Measurements from ENCODE around the gene ZNRF1. TPM values are rescaled to one million over a fixed set of nuclear protein-coding genes. Genes with fewer than 3 reads are reported as not detected.

Gene ZNRF1
- total and polyA plus RNA-seq, 2 donors (not counting 1 experiment from before 2014, with no cell fraction given), result 0.27 to 0.76 TPM

- intact Hi-C loops (cut with micrococcal nuclease), result no loop called here
- 90% methylated on average over 1 of the region's 3 CpGs for WGBS (ENCODE audit: insufficient coverage)
- peaks cover 1% of the 10 kb centered on the region for H3K27me3 Mint-ChIP-seq
- TF ChIP-seq CTCF (IDR thresholded peaks at IDR 0.05) (no peak), EZH2 (IDR thresholded peaks at IDR 0.05; ENCODE audit: borderline replicate concordance, insufficient read depth, low read depth, low read length, poor library complexity, severe bottlenecking) (no peak)
- H4K20me1 ChIP-seq (ENCODE audit: control insufficient read depth, insufficient read depth, low read length, poor library complexity, severe bottlenecking), result no peaks in the 10 kb centered on the region
- DNase-seq (no peak), ATAC-seq (ENCODE audit: low read depth) (no peak)
- no peaks in the 10 kb centered on the region for H3K9me3 Mint-ChIP-seq (ENCODE audit: insufficient read depth)
- H3K27ac ChIP-seq (ENCODE audit: low read length in 2 of 2), result no peak overlapping the region
- no peaks in the 10 kb centered on the region for H3K4me1 ChIP-seq (ENCODE audit: control insufficient read depth in 2 of 2, insufficient read depth in 2 of 2, low read length in 2 of 2)
- H2AFZ ChIP-seq (ENCODE audit: insufficient read depth, low read depth, low read length, poor library complexity, severe bottlenecking), result no peak overlapping the region
- peaks cover 0 to 14% (median 2%) of the 10 kb centered on the region in 4 experiments for H3K27me3 ChIP-seq (replicated peaks in 1 of 4; ENCODE audit: control extremely low read depth in 1 of 4, control insufficient read depth in 3 of 4, insufficient read depth in 4 of 4, low read length in 3 of 4)
- no peak overlapping the region for H3K27ac Mint-ChIP-seq
- ChIA-PET CTCF (interaction anchor here (1.2 kb wide), 2 partner anchors 11 to 90 kb away, joined by 3 to 4 read pairs; no protein-coding TSS in a partner anchor), POLR2A (interaction anchor here (0.6 kb wide), 1 partner anchor 65 kb away, joined by 4 read pairs; no protein-coding TSS in a partner anchor)
- H3K9ac ChIP-seq (ENCODE audit: low read length), result no peak overlapping the region
- no peak overlapping the region for H3K4me3 ChIP-seq (ENCODE audit: control extremely low read depth in 1 of 5, extremely low read depth in 1 of 5, insufficient read depth in 1 of 5, low read depth in 2 of 5, low read length in 4 of 5)
- H3K4me3 Mint-ChIP-seq, result no peak overlapping the region
- H3K9me3 ChIP-seq (ENCODE audit: control extremely low read depth in 1 of 3, control insufficient read depth in 2 of 3, insufficient read depth in 1 of 3, low read length in 2 of 3), result no peaks in the 10 kb centered on the region
- no peaks in the 10 kb centered on the region for H3K4me1 Mint-ChIP-seq
- H3K36me3 ChIP-seq (replicated peaks in 1 of 2; ENCODE audit: control extremely low read depth in 1 of 2, control insufficient read depth in 1 of 2, extremely low read depth in 1 of 2, insufficient read depth in 2 of 2, low read length in 1 of 2), result no peaks in the 10 kb centered on the region
- H3K79me2 ChIP-seq (ENCODE audit: control insufficient read depth, insufficient read depth, low read length), result no peaks in the 10 kb centered on the region
- no peak overlapping the region for H3K4me2 ChIP-seq (replicated peaks; ENCODE audit: low read depth, low read length, poor library complexity, severe bottlenecking)
These were observed 89.4 kb downstream of the ZNRF1 start for GRCh38 chr16:75088216-75088615.

DNA sequence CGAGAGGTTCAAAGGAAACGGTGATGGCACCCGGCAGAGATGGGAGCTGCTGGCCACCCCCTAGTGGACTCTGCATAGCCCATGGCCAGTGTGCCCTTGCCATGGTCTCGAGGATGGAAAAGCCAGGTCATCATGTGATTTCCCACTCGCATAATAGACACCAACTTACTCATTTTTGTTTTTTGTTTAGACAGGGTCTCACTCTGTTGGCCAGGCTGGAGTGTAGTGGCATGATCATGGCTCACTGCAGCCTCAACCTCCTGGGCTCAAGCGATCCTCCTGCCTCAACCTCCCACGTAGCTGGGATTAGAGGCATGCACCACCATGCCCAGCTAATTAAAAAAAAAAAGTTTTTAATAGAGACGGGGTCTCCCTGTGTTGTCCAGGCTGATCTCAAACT lies 90.1 kb downstream of the ZNRF1 start:
- H3K27me3 Mint-ChIP-seq, result no peaks in the 10 kb centered on the region

More for the DNA sequence above, 90.1 kb downstream of the ZNRF1 start:
- H3K9me3 Mint-ChIP-seq (ENCODE audit: insufficient read depth), result no peaks in the 10 kb centered on the region
- Histone ChIP-seq H3K9me3 (ENCODE audit: control extremely low read depth in 1 of 3, control insufficient read depth in 2 of 3, insufficient read depth in 1 of 3, low read length in 2 of 3) (no peaks in the 10 kb centered on the region), H3K79me2 (ENCODE audit: control insufficient read depth, insufficient read depth, low read length) (no peaks in the 10 kb centered on the region), H3K27ac (ENCODE audit: low read length in 2 of 2) (no peak overlapping the region), H2AFZ (ENCODE audit: insufficient read depth, low read depth, low read length, poor library complexity, severe bottlenecking) (no peak overlapping the region), H4K20me1 (ENCODE audit: control insufficient read depth, insufficient read depth, low read length, poor library complexity, severe bottlenecking) (no peaks in the 10 kb centered on the region), H3K36me3 (replicated peaks in 1 of 2; ENCODE audit: control extremely low read depth in 1 of 2, control insufficient read depth in 1 of 2, extremely low read depth in 1 of 2, insufficient read depth in 2 of 2, low read length in 1 of 2) (no peaks in the 10 kb centered on the region), H3K4me1 (ENCODE audit: control insufficient read depth in 2 of 2, insufficient read depth in 2 of 2, low read length in 2 of 2) (no peaks in the 10 kb centered on the region), H3K4me3 (ENCODE audit: control extremely low read depth in 1 of 5, extremely low read depth in 1 of 5, insufficient read depth in 1 of 5, low read depth in 2 of 5, low read length in 4 of 5) (no peak overlapping the region), H3K4me2 (replicated peaks; ENCODE audit: low read depth, low read length, poor library complexity, severe bottlenecking) (no peak overlapping the region), H3K27me3 (replicated peaks in 1 of 4; ENCODE audit: control extremely low read depth in 1 of 4, control insufficient read depth in 3 of 4, insufficient read depth in 4 of 4, low read length in 3 of 4) (peaks cover 0 to 14% (median 2%) of the 10 kb centered on the region in 4 experiments), H3K9ac (ENCODE audit: low read length) (no peak overlapping the region)
- ATAC-seq (ENCODE audit: low read depth) (no peak), DNase-seq (no peak)
- CTCF ChIA-PET, result interaction anchor here (1.2 kb wide), 1 partner anchor 10 kb away, joined by 3 read pairs; no protein-coding TSS in a partner anchor
- H3K4me3 Mint-ChIP-seq, result no peak overlapping the region
- POLR2A ChIA-PET, result no interaction called here
- H3K4me1 Mint-ChIP-seq, result no peaks in the 10 kb centered on the region
- no peak overlapping the region for H3K27ac Mint-ChIP-seq
- WGBS (ENCODE audit: insufficient coverage), result 96% methylated on average over 5 of the region's 8 CpGs
- TF ChIP-seq EZH2 (IDR thresholded peaks at IDR 0.05; ENCODE audit: borderline replicate concordance, insufficient read depth, low read depth, low read length, poor library complexity, severe bottlenecking), result no peak
- no peak for TF ChIP-seq CTCF (IDR thresholded peaks at IDR 0.05)
- intact Hi-C loops (cut with micrococcal nuclease), result no loop called here

All from B cell (primary cell).